Adrenal gland (tissue), 12 donors: ENCODE data around the gene VCX3B. TPM values are rescaled to one million over a fixed set of nuclear protein-coding genes. Genes with fewer than 3 reads are reported as not detected.
"Not testable (repeated sequence)": the region's sequence is repeated elsewhere in the genome, so short reads cannot be mapped to it uniquely, and the experiment has no call there.

Experiments used
- DNase-seq, 7 donors: peaks; one replicate each; pipeline ENCODE4 v3.0.0-alpha.2; 2019 to 2020
- H3K27ac ChIP-seq, 5 donors: fragments of 200-600 bp; sonication (generic) in 4 of 5; 1 replicate in 3 of 5; 2 replicates in 2 of 5; pipeline versions ENCODE4 v1.5.1 to v1.8.0; 2016 to 2020; ENCODE audit warnings: mild to moderate bottlenecking in 1 of 5
- H3K27me3 ChIP-seq: fragments of 200-600 bp; 2 replicates; pipeline ENCODE4 v1.8.0; 2021
- H3K36me3 ChIP-seq, 2 donors: fragments of 200-600 bp; replicated peaks in 1 of 2; 1 replicate in 1 of 2; 2 replicates in 1 of 2; pipeline versions ENCODE4 v1.5.1 to v1.8.0; 2018 to 2022
- H3K4me1 ChIP-seq, 2 donors: fragments of 200-600 bp; replicated peaks in 1 of 2; 1 replicate in 1 of 2; 2 replicates in 1 of 2; pipeline versions ENCODE4 v1.5.1 to v1.8.0; 2018 to 2021
- H3K4me3 ChIP-seq, 4 donors: fragments of 200-600 bp; sonication (generic) in 3 of 4; one replicate each; pipeline ENCODE4 v1.5.1; 2016 to 2018
- H3K9me3 ChIP-seq, 3 donors: fragments of 200-600 bp; sonication (generic) in 1 of 3; replicated peaks in 1 of 3; 1 replicate in 2 of 3; 2 replicates in 1 of 3; pipeline versions ENCODE4 v1.5.1 to v1.8.0; 2016 to 2021
- CTCF ChIP-seq, 6 experiments: fragments of 450-650 bp in 4 of 6; fragments of 200-600 bp in 2 of 6; sonication (generic) in 1 of 6; IDR thresholded peaks; 1 replicate in 5 of 6; 2 replicates in 1 of 6; pipeline versions ENCODE4 v1.5.1 to v1.8.0; 2016 to 2021; ENCODE audit warnings: antibody characterized with exemption in 6 of 6, mild to moderate bottlenecking in 2 of 6, moderate library complexity in 1 of 6
- POLR2A ChIP-seq, 2 donors: fragments of 450-650 bp; IDR thresholded peaks; one replicate each; pipeline ENCODE4 v1.6.1; 2017; ENCODE audit warnings: antibody characterized with exemption in 2 of 2, mild to moderate bottlenecking in 2 of 2, moderate library complexity in 1 of 2
- WGBS, 4 donors: extraction: QIAGEN DNeasy Blood & Tissue Kit in 2 of 4; methylation state at CpG; one replicate each; pipeline versions ENCODE4 v1.1.5 to v1.1.7; 2013 to 2017; 5-methylcytosine and 5-hydroxymethylcytosine counted together
- intact Hi-C, 2 donors: fragments of 100-400 bp; cut with DNase I; formaldehyde crosslinking; loops; one replicate each; pipeline versions ENCODE4 v1.14.1 to v1.15.0; 2022 to 2023
- polyA plus RNA-seq, 3 donors: library from polyadenylated mRNA; stranded (reverse); fragments of 200-250 nt in 2 of 3; fragments of 350-450 nt in 1 of 3; fragmentation: Illumina TruSeq in 1 of 3; extraction: RNeasy Lipid Tissue Mini Kit (QIAGEN cat#74804) in 1 of 3; gene quantifications; one replicate each; pipeline ENCODE4 v1.2.3, GENCODE V29; 2013 to 2014
- total RNA-seq, 9 donors: library from RNA; depleted of rRNA in 4 of 9; stranded (reverse); fragments of >200 nt in 4 of 9; fragments of 120-200 nt in 1 of 9; fragmentation: NEBNext Ultra II Directional in 1 of 9; extraction: Animal tissue kit (Norgen Biotek cat#: 25700) in 1 of 9; gene quantifications; one replicate each; pipeline versions ENCODE4 v1.1.0 to v1.2.4, GENCODE V29; 2013 to 2023
- donor health status: healthy with polysubstance abuse.
- donor health status: Bipolar disorder and iron deficiency.
- donor health status: DM: yes; HTN: yes; CAD: no.
- donor health status: DM: no; HTN: no; CAD: no.
- donor health status: DM: no; HTN: no; CAD: no.
- donor health status: DM: yes; HTN: yes; CAD: no.

Gene VCX3B
- total and polyA plus RNA-seq, 12 donors = 1.0 to 1.1 TPM; not detected in 10

GRCh38 chrX:8455557-8455956, 9.1 kb upstream of the VCX3B start:
- DNase-seq = no peak
- WGBS, 4 donors = 72 to 100% (median 84%) methylated on average over 4 of the region's 4 CpGs

GRCh38 chrX:8462488-8462887, 2.1 kb upstream of the VCX3B start:
- H3K36me3 ChIP-seq = no peaks in the 10 kb centered on the region
- no peak overlapping the region for H3K27ac ChIP-seq
- DNase-seq = no peak
- no peaks in the 10 kb centered on the region for H3K4me1 ChIP-seq
- H3K27me3 ChIP-seq = no peaks in the 10 kb centered on the region
- intact Hi-C loops = no loop called here
- no peaks in the 10 kb centered on the region for H3K9me3 ChIP-seq
- no peak for TF ChIP-seq CTCF (IDR thresholded peaks at IDR 0.05)
- TF ChIP-seq POLR2A (IDR thresholded peaks at IDR 0.05) = no peak
- H3K4me3 ChIP-seq = no peak overlapping the region

More at GRCh38 chrX:8455557-8455956, 9.1 kb upstream of the VCX3B start:
- Histone ChIP-seq H3K27me3 (no peaks in the 10 kb centered on the region), H3K9me3 (no peaks in the 10 kb centered on the region), H3K27ac (no peak overlapping the region), H3K4me3 (no peak overlapping the region), H3K4me1 (no peaks in the 10 kb centered on the region), H3K36me3 (no peaks in the 10 kb centered on the region)
- TF ChIP-seq CTCF (IDR thresholded peaks at IDR 0.05) (no peak), POLR2A (IDR thresholded peaks at IDR 0.05) (no peak)
- intact Hi-C loops = no loop called here

GRCh38 chrX:8484360-8484949, 19.8 kb downstream of the VCX3B start:
- Histone ChIP-seq H3K27ac (no peak overlapping the region), H3K4me3 (no peak overlapping the region), H3K9me3 (no peaks in the 10 kb centered on the region), H3K36me3 (no peaks in the 10 kb centered on the region), H3K4me1 (no peaks in the 10 kb centered on the region), H3K27me3 (no peaks in the 10 kb centered on the region)
- 48 to 71% (median 61%) methylated on average over 8 of the region's 8 CpGs for WGBS, 4 donors
- intact Hi-C loops = no loop called here
- TF ChIP-seq POLR2A (IDR thresholded peaks at IDR 0.05) = no peak
- no peak for TF ChIP-seq CTCF (IDR thresholded peaks at IDR 0.05)
- DNase-seq = no peak

GRCh38 chrX:8495036-8495435, 30.4 kb downstream of the VCX3B start:
- H3K27me3 ChIP-seq, H3K4me1 ChIP-seq, H3K27ac ChIP-seq, H3K36me3 ChIP-seq, intact Hi-C loops, H3K9me3 ChIP-seq, DNase-seq, H3K4me3 ChIP-seq: not testable (repeated sequence)
- WGBS, 4 donors = 59 to 77% (median 72%) methylated on average over 3 to 4 of the region's 4 CpGs

- no peaks in the 10 kb centered on the region for H3K9me3 ChIP-seq
- H3K27me3 ChIP-seq = peaks cover 6% of the 10 kb centered on the region
- no peaks in the 10 kb centered on the region for H3K36me3 ChIP-seq
- WGBS, 4 donors = 50 to 89% (median 88%) methylated on average over 1 to 4 of the region's 4 CpGs
- intact Hi-C loops = no loop called here
- DNase-seq = no peak
- H3K4me1 ChIP-seq = no peaks in the 10 kb centered on the region
- H3K4me3 ChIP-seq = no peak overlapping the region
- H3K27ac ChIP-seq = no peak overlapping the region
- TF ChIP-seq CTCF (IDR thresholded peaks at IDR 0.05) (no peak), POLR2A (IDR thresholded peaks at IDR 0.05) (no peak)
These were observed 35.6 kb downstream of the VCX3B start for GRCh38 chrX:8500203-8500602.

GRCh38 chrX:8502101-8502500, 37.5 kb downstream of the VCX3B start:
- H3K27me3 ChIP-seq, intact Hi-C loops, H3K9me3 ChIP-seq, H3K36me3 ChIP-seq, H3K4me3 ChIP-seq, DNase-seq, H3K4me1 ChIP-seq, H3K27ac ChIP-seq: not testable (repeated sequence)
- 89 to 96% (median 91%) methylated on average over 12 to 21 of the region's 21 CpGs for WGBS, 4 donors
